ENCODE results near the gene PPHLN1.

DNA sequence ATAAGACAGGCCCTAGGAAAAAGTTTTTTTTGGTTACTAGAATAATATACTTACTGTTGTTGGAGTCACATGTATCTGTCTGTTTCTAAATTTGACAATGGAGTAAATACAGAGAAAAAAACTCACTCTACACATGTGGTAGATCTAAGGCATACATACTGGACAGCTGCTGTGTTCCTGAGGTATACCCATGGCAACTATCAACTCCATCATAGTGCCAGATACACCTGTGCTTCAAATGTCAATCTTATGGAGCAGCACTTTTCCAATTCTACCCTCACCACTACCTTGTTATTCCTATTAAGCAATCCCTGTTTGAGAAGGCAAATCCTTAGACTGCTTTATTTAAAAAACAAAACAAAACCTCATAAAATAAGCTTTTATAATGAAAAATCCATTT is 3.4 kb upstream of the PPHLN1 start:
- TF ChIP-seq, protein P1, sequence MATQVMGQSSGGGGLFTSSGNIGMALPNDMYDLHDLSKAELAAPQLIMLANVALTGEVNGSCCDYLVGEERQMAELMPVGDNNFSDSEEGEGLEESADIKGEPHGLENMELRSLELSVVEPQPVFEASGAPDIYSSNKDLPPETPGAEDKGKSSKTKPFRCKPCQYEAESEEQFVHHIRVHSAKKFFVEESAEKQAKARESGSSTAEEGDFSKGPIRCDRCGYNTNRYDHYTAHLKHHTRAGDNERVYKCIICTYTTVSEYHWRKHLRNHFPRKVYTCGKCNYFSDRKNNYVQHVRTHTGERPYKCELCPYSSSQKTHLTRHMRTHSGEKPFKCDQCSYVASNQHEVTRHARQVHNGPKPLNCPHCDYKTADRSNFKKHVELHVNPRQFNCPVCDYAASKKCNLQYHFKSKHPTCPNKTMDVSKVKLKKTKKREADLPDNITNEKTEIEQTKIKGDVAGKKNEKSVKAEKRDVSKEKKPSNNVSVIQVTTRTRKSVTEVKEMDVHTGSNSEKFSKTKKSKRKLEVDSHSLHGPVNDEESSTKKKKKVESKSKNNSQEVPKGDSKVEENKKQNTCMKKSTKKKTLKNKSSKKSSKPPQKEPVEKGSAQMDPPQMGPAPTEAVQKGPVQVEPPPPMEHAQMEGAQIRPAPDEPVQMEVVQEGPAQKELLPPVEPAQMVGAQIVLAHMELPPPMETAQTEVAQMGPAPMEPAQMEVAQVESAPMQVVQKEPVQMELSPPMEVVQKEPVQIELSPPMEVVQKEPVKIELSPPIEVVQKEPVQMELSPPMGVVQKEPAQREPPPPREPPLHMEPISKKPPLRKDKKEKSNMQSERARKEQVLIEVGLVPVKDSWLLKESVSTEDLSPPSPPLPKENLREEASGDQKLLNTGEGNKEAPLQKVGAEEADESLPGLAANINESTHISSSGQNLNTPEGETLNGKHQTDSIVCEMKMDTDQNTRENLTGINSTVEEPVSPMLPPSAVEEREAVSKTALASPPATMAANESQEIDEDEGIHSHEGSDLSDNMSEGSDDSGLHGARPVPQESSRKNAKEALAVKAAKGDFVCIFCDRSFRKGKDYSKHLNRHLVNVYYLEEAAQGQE (IDR thresholded peaks at IDR 0.05; ENCODE audit: insufficient read depth in 1 of 2, low read depth in 2 of 2, low read length in 2 of 2), result no peak
- TF ChIP-seq POLR2AphosphoS5 (IDR thresholded peaks at IDR 0.05; ENCODE audit: low read depth, low read length) (no peak), SIN3A (IDR thresholded peaks at IDR 0.05; ENCODE audit: borderline replicate concordance, insufficient read depth, low read length) (no peak), TAF1 (IDR thresholded peaks at IDR 0.05; ENCODE audit: borderline replicate concordance, insufficient read depth, low read length) (no peak), FOXP2 (optimal IDR thresholded peaks at IDR 0.05; ENCODE audit: borderline replicate concordance, extremely low read depth, extremely low read length, insufficient read depth) (no peak)

Data from PFSK-1 (cell line).